Activated T-helper 17 cell treated with anti-CD3 and anti-CD28 coated beads, Interleukin-2, amount 50 U/mL, for 72 hours (primary cell): Measurements from ENCODE around the gene BRIX1. TPM values are rescaled to one million over a fixed set of nuclear protein-coding genes. Genes with fewer than 3 reads are reported as not detected.

Experiments used
- ATAC-seq: fragments of 150-1000 bp; cut with Tn5 transposase; replicated peaks from 2 replicates; pipeline ENCODE4 v1.10.0; 2021; ENCODE audit warnings: mild to moderate bottlenecking, moderate library complexity
- H3K27ac Mint-ChIP-seq: one replicate; pipeline ENCODE4 v1.8.0; 2022; ENCODE audit warnings: mixed read lengths
- H3K27me3 Mint-ChIP-seq: one replicate; pipeline ENCODE4 v1.8.0; 2022; ENCODE audit warnings: mixed read lengths
- H3K36me3 Mint-ChIP-seq: one replicate; pipeline ENCODE4 v1.8.0; 2022; ENCODE audit warnings: low read depth, mild to moderate bottlenecking, mixed read lengths
- H3K4me1 Mint-ChIP-seq: one replicate; pipeline ENCODE4 v1.8.0; 2022; ENCODE audit warnings: mixed read lengths
- H3K4me3 Mint-ChIP-seq: one replicate; pipeline ENCODE4 v1.8.0; 2022; ENCODE audit warnings: mild to moderate bottlenecking, mixed read lengths
- H3K9me3 Mint-ChIP-seq: one replicate; pipeline ENCODE4 v1.8.0; 2022; ENCODE audit warnings: mixed read lengths
- total RNA-seq, 2 donors: library from RNA; stranded (reverse); gene quantifications; one replicate each; pipeline ENCODE4 v1.2.3, GENCODE V29; 2022

The BRIX1 gene
- total RNA-seq = 10 to 100 TPM; 43.0 to 84.2 TPM

GRCh38 chr5:34915139-34915855 is at the start of gene BRIX1, which contains the start of gene RAD1:
Gene BRIX1 (plus strand): TSS chr5:34915711. CDS start chr5:34915739, 28 bp downstream.
Gene RAD1 (minus strand): TSS chr5:34915504. CDS start chr5:34914892, 612 bp downstream.
- Mint-ChIP-seq H3K4me1 (peaks cover 16% of the 10 kb centered on the region), H3K36me3 (peaks cover 76% of the 10 kb centered on the region), H3K4me3 (no peak within 1 kb of the TSS), H3K27ac (no peak within 1 kb of the TSS), H3K27me3 (no peaks in the 10 kb centered on the region), H3K9me3 (no peaks in the 10 kb centered on the region)
- ATAC-seq = peak; percentile 98

- Mint-ChIP-seq H3K9me3 (no peaks in the 10 kb centered on the region), H3K4me1 (no peaks in the 10 kb centered on the region), H3K36me3 (no peaks in the 10 kb centered on the region), H3K27me3 (peaks cover 3% of the 10 kb centered on the region), H3K27ac (no peak overlapping the region), H3K4me3 (no peak overlapping the region)
- ATAC-seq = no peak
Measured at GRCh38 chr5:34866989-34867471, 48.5 kb upstream of the BRIX1 start.

GRCh38 chr5:34867660-34868059 is 47.9 kb upstream of the BRIX1 start:
- H3K27me3 Mint-ChIP-seq = peaks cover 3% of the 10 kb centered on the region
- H3K27ac Mint-ChIP-seq = no peak overlapping the region
- no peaks in the 10 kb centered on the region for H3K9me3 Mint-ChIP-seq
- H3K4me1 Mint-ChIP-seq = no peaks in the 10 kb centered on the region
- no peak overlapping the region for H3K4me3 Mint-ChIP-seq
- H3K36me3 Mint-ChIP-seq = no peaks in the 10 kb centered on the region
- no peak for ATAC-seq

GRCh38 chr5:34868791-34869190 is 46.7 kb upstream of the BRIX1 start:
- H3K36me3 Mint-ChIP-seq = no peaks in the 10 kb centered on the region
- no peak overlapping the region for H3K4me3 Mint-ChIP-seq
- ATAC-seq = no peak
- H3K27ac Mint-ChIP-seq = no peak overlapping the region
- H3K4me1 Mint-ChIP-seq = no peaks in the 10 kb centered on the region
- H3K27me3 Mint-ChIP-seq = peaks cover 8% of the 10 kb centered on the region
- H3K9me3 Mint-ChIP-seq = no peaks in the 10 kb centered on the region

GRCh38 chr5:34869256-34869655 is 46.3 kb upstream of the BRIX1 start:
- H3K9me3 Mint-ChIP-seq = no peaks in the 10 kb centered on the region
- H3K27me3 Mint-ChIP-seq = peaks cover 10% of the 10 kb centered on the region
- no peak for ATAC-seq
- H3K4me1 Mint-ChIP-seq = no peaks in the 10 kb centered on the region
- no peak overlapping the region for H3K4me3 Mint-ChIP-seq
- no peak overlapping the region for H3K27ac Mint-ChIP-seq
- no peaks in the 10 kb centered on the region for H3K36me3 Mint-ChIP-seq

- no peak overlapping the region for H3K4me3 Mint-ChIP-seq
- no peak overlapping the region for H3K27ac Mint-ChIP-seq
- no peak for ATAC-seq
- no peaks in the 10 kb centered on the region for H3K36me3 Mint-ChIP-seq
- H3K9me3 Mint-ChIP-seq = peaks cover under 1% of the 10 kb centered on the region
- no peaks in the 10 kb centered on the region for H3K4me1 Mint-ChIP-seq
- peaks cover 12% of the 10 kb centered on the region for H3K27me3 Mint-ChIP-seq
Measured at GRCh38 chr5:34870382-34870781, 45.1 kb upstream of the BRIX1 start.

GRCh38 chr5:34876275-34876674 is 39.2 kb upstream of the BRIX1 start:
- H3K27me3 Mint-ChIP-seq = peaks cover 21% of the 10 kb centered on the region
- H3K4me3 Mint-ChIP-seq = no peak overlapping the region
- H3K27ac Mint-ChIP-seq = no peak overlapping the region
- no peaks in the 10 kb centered on the region for H3K4me1 Mint-ChIP-seq
- ATAC-seq = no peak
- peaks cover 4% of the 10 kb centered on the region for H3K9me3 Mint-ChIP-seq
- H3K36me3 Mint-ChIP-seq = no peaks in the 10 kb centered on the region

GRCh38 chr5:34881246-34881645 is 34.3 kb upstream of the BRIX1 start:
- Mint-ChIP-seq H3K27me3 (peaks cover 11% of the 10 kb centered on the region), H3K9me3 (no peaks in the 10 kb centered on the region), H3K4me1 (no peaks in the 10 kb centered on the region), H3K27ac (no peak overlapping the region), H3K36me3 (no peaks in the 10 kb centered on the region), H3K4me3 (no peak overlapping the region)
- no peak for ATAC-seq

GRCh38 chr5:34886392-34887119 is 29.0 kb upstream of the BRIX1 start:
- no peak for ATAC-seq
- Mint-ChIP-seq H3K27me3 (peaks cover 10% of the 10 kb centered on the region), H3K36me3 (no peaks in the 10 kb centered on the region), H3K4me3 (no peak overlapping the region), H3K4me1 (no peaks in the 10 kb centered on the region), H3K9me3 (no peaks in the 10 kb centered on the region), H3K27ac (no peak overlapping the region)

- Mint-ChIP-seq H3K27me3 (peaks cover 6% of the 10 kb centered on the region), H3K9me3 (no peaks in the 10 kb centered on the region), H3K4me1 (no peaks in the 10 kb centered on the region), H3K36me3 (no peaks in the 10 kb centered on the region), H3K4me3 (no peak overlapping the region), H3K27ac (no peak overlapping the region)
- ATAC-seq = no peak
Measured at GRCh38 chr5:34889394-34889793, 26.1 kb upstream of the BRIX1 start.

GRCh38 chr5:34891981-34892380 is 23.5 kb upstream of the BRIX1 start:
- H3K27ac Mint-ChIP-seq = no peak overlapping the region
- peaks cover 2% of the 10 kb centered on the region for H3K27me3 Mint-ChIP-seq
- no peak for ATAC-seq
- no peaks in the 10 kb centered on the region for H3K9me3 Mint-ChIP-seq
- peaks cover 7% of the 10 kb centered on the region for H3K36me3 Mint-ChIP-seq
- H3K4me3 Mint-ChIP-seq = no peak overlapping the region
- H3K4me1 Mint-ChIP-seq = no peaks in the 10 kb centered on the region

- Mint-ChIP-seq H3K4me3 (no peak overlapping the region), H3K36me3 (peaks cover 7% of the 10 kb centered on the region), H3K27ac (no peak overlapping the region), H3K4me1 (no peaks in the 10 kb centered on the region), H3K27me3 (no peaks in the 10 kb centered on the region), H3K9me3 (no peaks in the 10 kb centered on the region)
- ATAC-seq = no peak
Measured at GRCh38 chr5:34892414-34892813, 23.1 kb upstream of the BRIX1 start.

GRCh38 chr5:34894716-34895115 is 20.8 kb upstream of the BRIX1 start:
- ATAC-seq = no peak
- peaks cover 7% of the 10 kb centered on the region for H3K36me3 Mint-ChIP-seq
- H3K27me3 Mint-ChIP-seq = no peaks in the 10 kb centered on the region
- no peak overlapping the region for H3K27ac Mint-ChIP-seq
- no peaks in the 10 kb centered on the region for H3K9me3 Mint-ChIP-seq
- no peaks in the 10 kb centered on the region for H3K4me1 Mint-ChIP-seq
- no peak overlapping the region for H3K4me3 Mint-ChIP-seq

GRCh38 chr5:34895641-34896419 is 19.7 kb upstream of the BRIX1 start:
- no peaks in the 10 kb centered on the region for H3K27me3 Mint-ChIP-seq
- peak overlapping the region; percentile 21 for H3K27ac Mint-ChIP-seq
- no peak overlapping the region for H3K4me3 Mint-ChIP-seq
- no peaks in the 10 kb centered on the region for H3K4me1 Mint-ChIP-seq
- no peaks in the 10 kb centered on the region for H3K9me3 Mint-ChIP-seq
- peaks cover 7% of the 10 kb centered on the region for H3K36me3 Mint-ChIP-seq
- ATAC-seq = no peak
